ENCODE results near the gene CYP26B1. TPM values are rescaled to one million over a fixed set of nuclear protein-coding genes. Genes with fewer than 3 reads are reported as not detected.
A peak's percentile ranks its signal among the peaks of the same experiment; 100 is the strongest.

CYP26B1 gene
- total and polyA plus RNA-seq, 9 of the 15 experiments (the other 6 are each of a cell fraction or from before 2014, with no cell fraction given): 0.01 to 0.13 (median 0.04) TPM; not detected in 6

GRCh38 chr2:72112981-72113846 is 34.4 kb downstream of the CYP26B1 start:
- FAIRE-seq (no peak), ATAC-seq (peak; percentile 31; the same call in 2 of the 3 replicates)
- CTCF ChIA-PET (ENCODE audit: low intra/inter-chr PET ratio): no interaction called here

GRCh38 chr2:72112401-72112800 is 35.3 kb downstream of the CYP26B1 start:
- no peak overlapping the region for H3K4me2 ChIP-seq (ENCODE audit: insufficient read depth, low read length)
- peaks cover 0 to 3% of the 10 kb centered on the region in 2 experiments; a peak in 2 of 5 replicates for H3K4me1 ChIP-seq (replicated peaks in 1 of 2; ENCODE audit: control insufficient read depth in 2 of 2, insufficient read depth in 2 of 2, low read length in 2 of 2)
- no peaks in the 10 kb centered on the region for H3K9me3 ChIP-seq (replicated peaks; ENCODE audit: control insufficient read depth, insufficient read depth, low read depth, low read length)
- POLR2A ChIA-PET: interaction anchor here (0.7 to 0.9 kb wide), 2 partner anchors 10 to 1115 kb away, joined by 3 to 4 read pairs; no protein-coding TSS in a partner anchor
- H3K9ac ChIP-seq (ENCODE audit: insufficient read depth in 1 of 2, low read depth in 2 of 2, low read length in 2 of 2): no peak overlapping the region
- intact Hi-C loops (cut with micrococcal nuclease): no loop called here
- H4K20me1 ChIP-seq (replicated peaks; ENCODE audit: control insufficient read depth, insufficient read depth, low read length): no peaks in the 10 kb centered on the region
- no peak overlapping the region for H2AFZ ChIP-seq (ENCODE audit: low read depth, low read length)
- in situ Hi-C loops (cut with MboI): no loop called here
- no peaks in the 10 kb centered on the region for H3K79me2 ChIP-seq (ENCODE audit: control insufficient read depth, insufficient read depth, low read length)
- BruUV-seq (replicated peaks): no TSS peak
- peaks cover 0 to 14% of the 10 kb centered on the region in 2 experiments; a peak in 2 of 5 replicates for H3K27me3 ChIP-seq (ENCODE audit: control insufficient read depth in 2 of 2, insufficient read depth in 2 of 2, low read length in 2 of 2)
- no peaks in the 10 kb centered on the region for H3K9me1 ChIP-seq (ENCODE audit: control insufficient read depth, insufficient read depth, low read length)
- DNase-seq (ENCODE audit: extremely low read depth in 1 of 4, low spot score in 3 of 4): peak in 1 of 4 experiments; percentile 14
- ATAC-seq: peak; percentile 49; the same call in 2 of the 3 replicates
- no peak overlapping the region for H3K27ac ChIP-seq (ENCODE audit: extremely low read depth, low read depth, low read length)
- CTCF ChIA-PET (ENCODE audit: low intra/inter-chr PET ratio): no interaction called here
- H3K36me3 ChIP-seq (ENCODE audit: control insufficient read depth, insufficient read depth, low read length): no peaks in the 10 kb centered on the region
- WGBS (ENCODE audit: insufficient coverage, low coverage, missing lambda C conversion rate): 11% methylated on average over 6 of the region's 6 CpGs
- H3K4me3 ChIP-seq: no peak overlapping the region
- FAIRE-seq: peak; percentile 46
- TF ChIP-seq, protein P1, sequence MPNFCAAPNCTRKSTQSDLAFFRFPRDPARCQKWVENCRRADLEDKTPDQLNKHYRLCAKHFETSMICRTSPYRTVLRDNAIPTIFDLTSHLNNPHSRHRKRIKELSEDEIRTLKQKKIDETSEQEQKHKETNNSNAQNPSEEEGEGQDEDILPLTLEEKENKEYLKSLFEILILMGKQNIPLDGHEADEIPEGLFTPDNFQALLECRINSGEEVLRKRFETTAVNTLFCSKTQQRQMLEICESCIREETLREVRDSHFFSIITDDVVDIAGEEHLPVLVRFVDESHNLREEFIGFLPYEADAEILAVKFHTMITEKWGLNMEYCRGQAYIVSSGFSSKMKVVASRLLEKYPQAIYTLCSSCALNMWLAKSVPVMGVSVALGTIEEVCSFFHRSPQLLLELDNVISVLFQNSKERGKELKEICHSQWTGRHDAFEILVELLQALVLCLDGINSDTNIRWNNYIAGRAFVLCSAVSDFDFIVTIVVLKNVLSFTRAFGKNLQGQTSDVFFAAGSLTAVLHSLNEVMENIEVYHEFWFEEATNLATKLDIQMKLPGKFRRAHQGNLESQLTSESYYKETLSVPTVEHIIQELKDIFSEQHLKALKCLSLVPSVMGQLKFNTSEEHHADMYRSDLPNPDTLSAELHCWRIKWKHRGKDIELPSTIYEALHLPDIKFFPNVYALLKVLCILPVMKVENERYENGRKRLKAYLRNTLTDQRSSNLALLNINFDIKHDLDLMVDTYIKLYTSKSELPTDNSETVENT (CRISPR knock-in tag; IDR thresholded peaks at IDR 0.05): no peak
- TF ChIP-seq TSC22D4 (tag; IDR thresholded peaks at IDR 0.05) (no peak), CREM (IDR thresholded peaks at IDR 0.05; ENCODE audit: low read depth) (no peak), RB1 (IDR thresholded peaks at IDR 0.05; ENCODE audit: low read depth) (no peak), ATF7 (IDR thresholded peaks at IDR 0.05) (no peak), RNF2 (IDR thresholded peaks at IDR 0.05) (no peak), ZNF830 (CRISPR knock-in tag; IDR thresholded peaks at IDR 0.05) (no peak), ZNF639 (CRISPR knock-in tag; conservative IDR thresholded peaks at IDR 0.05 in 1 of 2, IDR thresholded peaks at IDR 0.05 in 1 of 2) (no peak), ZNF436 (CRISPR knock-in tag; IDR thresholded peaks at IDR 0.05) (no peak), CBFA2T3 (IDR thresholded peaks at IDR 0.05) (no peak), ZSCAN32 (CRISPR knock-in tag; IDR thresholded peaks at IDR 0.05) (no peak)

More at GRCh38 chr2:72112981-72113846, 34.4 kb downstream of the CYP26B1 start:
- no peak overlapping the region for H3K9ac ChIP-seq (ENCODE audit: insufficient read depth in 1 of 2, low read depth in 2 of 2, low read length in 2 of 2)
- intact Hi-C loops (cut with micrococcal nuclease) (no loop called here), in situ Hi-C loops (cut with MboI) (no loop called here)
- H2AFZ ChIP-seq (ENCODE audit: low read depth, low read length): no peak overlapping the region
- H3K9me1 ChIP-seq (ENCODE audit: control insufficient read depth, insufficient read depth, low read length): no peaks in the 10 kb centered on the region
- peaks cover 0 to 14% of the 10 kb centered on the region in 2 experiments; a peak in 2 of 5 replicates for H3K27me3 ChIP-seq (ENCODE audit: control insufficient read depth in 2 of 2, insufficient read depth in 2 of 2, low read length in 2 of 2)
- H3K4me2 ChIP-seq (ENCODE audit: insufficient read depth, low read length): no peak overlapping the region
- no peak overlapping the region for H3K4me3 ChIP-seq
- H3K4me1 ChIP-seq (replicated peaks in 1 of 2; ENCODE audit: control insufficient read depth in 2 of 2, insufficient read depth in 2 of 2, low read length in 2 of 2): peaks cover 0 to 3% of the 10 kb centered on the region in 2 experiments; a peak in 2 of 5 replicates
- WGBS (ENCODE audit: insufficient coverage, low coverage, missing lambda C conversion rate): 13% methylated on average over 11 of the region's 12 CpGs
- H3K27ac ChIP-seq (ENCODE audit: extremely low read depth, low read depth, low read length): no peak overlapping the region
- BruUV-seq (replicated peaks): no TSS peak
- no peaks in the 10 kb centered on the region for H3K36me3 ChIP-seq (ENCODE audit: control insufficient read depth, insufficient read depth, low read length)
- H3K9me3 ChIP-seq (replicated peaks; ENCODE audit: control insufficient read depth, insufficient read depth, low read depth, low read length): no peaks in the 10 kb centered on the region
- DNase-seq (ENCODE audit: extremely low read depth in 1 of 4, low spot score in 3 of 4): no peak
- no peak for TF ChIP-seq CCNT2 (IDR thresholded peaks at IDR 0.05; ENCODE audit: borderline replicate concordance, extremely low read depth, insufficient read length, low read depth, low read length)
- no peaks in the 10 kb centered on the region for H4K20me1 ChIP-seq (replicated peaks; ENCODE audit: control insufficient read depth, insufficient read depth, low read length)
- POLR2A ChIA-PET: interaction anchor here (0.7 to 0.9 kb wide), 3 partner anchors 9 to 1114 kb away, joined by 3 to 4 read pairs (median 3); no protein-coding TSS in a partner anchor
- no peaks in the 10 kb centered on the region for H3K79me2 ChIP-seq (ENCODE audit: control insufficient read depth, insufficient read depth, low read length)
